ENCODE measurements around the gene ANKRD26.

ANKRD26 gene

DNA sequence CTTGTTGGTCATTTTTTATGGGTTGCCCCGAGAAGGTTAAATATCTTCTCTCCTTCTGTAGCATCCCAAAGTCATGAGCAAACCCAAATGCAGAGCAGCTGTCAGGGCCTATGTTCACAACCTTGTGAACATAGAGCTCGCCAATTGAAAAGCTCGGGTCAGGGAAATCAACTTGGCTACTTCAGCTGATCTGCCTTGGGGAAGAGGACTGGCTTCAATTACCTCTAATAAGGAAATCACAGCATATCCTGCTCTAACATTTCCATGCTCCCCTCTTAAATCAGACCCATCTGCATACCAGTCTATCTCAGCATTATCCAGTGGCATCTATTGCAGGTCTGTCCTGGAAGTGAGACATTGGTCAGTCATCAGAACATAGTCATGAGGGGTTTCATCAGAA is 105.6 kb downstream of the ANKRD26 start:
- H3K9me3 ChIP-seq (ENCODE audit: severe bottlenecking): no peaks in the 10 kb centered on the region
- no peaks in the 10 kb centered on the region for H3K4me1 ChIP-seq (ENCODE audit: insufficient read depth, poor library complexity, severe bottlenecking)
- H3K36me3 ChIP-seq (ENCODE audit: low read depth): no peaks in the 10 kb centered on the region
- no peaks in the 10 kb centered on the region for H3K27me3 ChIP-seq (ENCODE audit: insufficient read depth, poor library complexity, severe bottlenecking)
- no peak overlapping the region for H3K27ac ChIP-seq (ENCODE audit: poor library complexity, severe bottlenecking)
- TF ChIP-seq, protein P1, sequence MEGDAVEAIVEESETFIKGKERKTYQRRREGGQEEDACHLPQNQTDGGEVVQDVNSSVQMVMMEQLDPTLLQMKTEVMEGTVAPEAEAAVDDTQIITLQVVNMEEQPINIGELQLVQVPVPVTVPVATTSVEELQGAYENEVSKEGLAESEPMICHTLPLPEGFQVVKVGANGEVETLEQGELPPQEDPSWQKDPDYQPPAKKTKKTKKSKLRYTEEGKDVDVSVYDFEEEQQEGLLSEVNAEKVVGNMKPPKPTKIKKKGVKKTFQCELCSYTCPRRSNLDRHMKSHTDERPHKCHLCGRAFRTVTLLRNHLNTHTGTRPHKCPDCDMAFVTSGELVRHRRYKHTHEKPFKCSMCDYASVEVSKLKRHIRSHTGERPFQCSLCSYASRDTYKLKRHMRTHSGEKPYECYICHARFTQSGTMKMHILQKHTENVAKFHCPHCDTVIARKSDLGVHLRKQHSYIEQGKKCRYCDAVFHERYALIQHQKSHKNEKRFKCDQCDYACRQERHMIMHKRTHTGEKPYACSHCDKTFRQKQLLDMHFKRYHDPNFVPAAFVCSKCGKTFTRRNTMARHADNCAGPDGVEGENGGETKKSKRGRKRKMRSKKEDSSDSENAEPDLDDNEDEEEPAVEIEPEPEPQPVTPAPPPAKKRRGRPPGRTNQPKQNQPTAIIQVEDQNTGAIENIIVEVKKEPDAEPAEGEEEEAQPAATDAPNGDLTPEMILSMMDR (IDR thresholded peaks at IDR 0.05; ENCODE audit: poor library complexity, severe bottlenecking): no peak
- no peak overlapping the region for H3K4me3 ChIP-seq (ENCODE audit: severe bottlenecking)
- DNase-seq (ENCODE audit: low spot score): no peak
- no peak for ATAC-seq (ENCODE audit: low read depth)

DNA sequence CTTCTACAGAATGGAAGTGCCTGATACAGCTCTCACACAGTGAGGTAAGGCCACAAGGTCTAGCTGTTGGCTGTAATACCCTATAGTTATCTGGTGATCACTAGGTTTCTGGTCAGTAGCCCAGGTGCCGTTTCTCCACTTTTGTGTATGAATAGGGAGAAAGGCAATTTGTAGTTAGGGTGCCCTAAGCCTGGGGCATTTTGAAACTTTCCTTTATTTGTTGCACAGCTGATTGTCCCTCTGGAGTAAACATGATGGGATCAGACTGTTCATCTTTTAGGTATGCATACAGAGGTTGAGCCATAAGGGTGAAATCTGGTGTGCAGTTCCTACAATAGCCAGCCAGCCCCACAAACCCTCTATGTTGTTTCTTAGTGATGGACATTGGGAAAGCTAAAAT is 112.4 kb downstream of the ANKRD26 start:
- ATAC-seq (ENCODE audit: low read depth): no peak
- no peaks in the 10 kb centered on the region for H3K36me3 ChIP-seq (ENCODE audit: low read depth)
- H3K4me1 ChIP-seq (ENCODE audit: insufficient read depth, poor library complexity, severe bottlenecking): no peaks in the 10 kb centered on the region
- H3K4me3 ChIP-seq (ENCODE audit: severe bottlenecking): no peak overlapping the region
- no peak overlapping the region for H3K27ac ChIP-seq (ENCODE audit: poor library complexity, severe bottlenecking)
- no peak for DNase-seq (ENCODE audit: low spot score)
- TF ChIP-seq, protein P1 (IDR thresholded peaks at IDR 0.05; ENCODE audit: poor library complexity, severe bottlenecking): no peak
- H3K9me3 ChIP-seq (ENCODE audit: severe bottlenecking): no peaks in the 10 kb centered on the region
- no peaks in the 10 kb centered on the region for H3K27me3 ChIP-seq (ENCODE audit: insufficient read depth, poor library complexity, severe bottlenecking)

DNA sequence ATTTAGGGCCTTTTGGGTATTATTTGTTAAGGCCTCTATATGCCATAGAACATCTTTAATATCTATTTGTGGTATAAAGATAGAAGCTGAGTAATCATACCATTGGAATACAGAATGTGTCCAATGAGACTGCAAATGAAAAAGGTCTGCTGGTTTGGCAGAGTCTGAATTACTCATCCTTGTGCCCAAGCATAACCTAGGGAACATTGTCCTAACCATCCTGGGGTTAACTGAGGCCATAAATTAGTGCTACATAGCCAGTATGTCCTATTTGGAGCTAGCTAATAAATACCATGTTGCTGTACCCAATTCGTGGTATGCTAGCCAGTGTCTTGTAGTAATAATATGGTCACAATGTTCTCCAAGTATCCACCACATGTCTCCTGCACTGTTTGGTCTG is 117.1 kb downstream of the ANKRD26 start:
- no peak for ATAC-seq (ENCODE audit: low read depth)
- no peaks in the 10 kb centered on the region for H3K27me3 ChIP-seq (ENCODE audit: insufficient read depth, poor library complexity, severe bottlenecking)
- H3K27ac ChIP-seq (ENCODE audit: poor library complexity, severe bottlenecking): no peak overlapping the region
- no peak overlapping the region for H3K4me3 ChIP-seq (ENCODE audit: severe bottlenecking)
- H3K36me3 ChIP-seq (ENCODE audit: low read depth): no peaks in the 10 kb centered on the region
- no peaks in the 10 kb centered on the region for H3K9me3 ChIP-seq (ENCODE audit: severe bottlenecking)
- TF ChIP-seq, protein P1 (IDR thresholded peaks at IDR 0.05; ENCODE audit: poor library complexity, severe bottlenecking): no peak
- DNase-seq (ENCODE audit: low spot score): no peak
- no peaks in the 10 kb centered on the region for H3K4me1 ChIP-seq (ENCODE audit: insufficient read depth, poor library complexity, severe bottlenecking)

DNA sequence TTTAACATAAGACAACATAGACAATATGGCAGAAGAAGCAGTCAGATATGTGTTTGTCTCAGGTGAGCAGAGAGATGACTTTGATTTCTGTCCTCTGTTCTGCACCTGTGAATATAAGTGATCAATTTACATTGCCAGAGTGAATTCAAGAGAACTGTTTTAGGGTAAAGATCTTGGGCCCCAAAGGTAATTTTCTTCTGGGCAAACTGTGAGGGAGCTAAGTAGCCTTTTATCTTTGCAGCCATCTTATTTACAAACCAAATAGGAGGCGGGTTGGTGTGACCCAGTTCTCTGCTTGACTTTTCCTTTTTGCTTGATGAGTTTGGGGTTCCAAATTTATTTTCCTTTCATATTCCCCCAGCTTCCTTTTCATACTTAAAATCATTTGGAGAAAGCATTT is 118.2 kb downstream of the ANKRD26 start:
- H3K27me3 ChIP-seq (ENCODE audit: insufficient read depth, poor library complexity, severe bottlenecking): no peaks in the 10 kb centered on the region
- H3K4me3 ChIP-seq (ENCODE audit: severe bottlenecking): no peak overlapping the region
- H3K36me3 ChIP-seq (ENCODE audit: low read depth): no peaks in the 10 kb centered on the region
- TF ChIP-seq, protein P1 (IDR thresholded peaks at IDR 0.05; ENCODE audit: poor library complexity, severe bottlenecking): no peak
- ATAC-seq (ENCODE audit: low read depth): no peak
- H3K27ac ChIP-seq (ENCODE audit: poor library complexity, severe bottlenecking): no peak overlapping the region
- H3K9me3 ChIP-seq (ENCODE audit: severe bottlenecking): no peaks in the 10 kb centered on the region
- no peak for DNase-seq (ENCODE audit: low spot score)
- no peaks in the 10 kb centered on the region for H3K4me1 ChIP-seq (ENCODE audit: insufficient read depth, poor library complexity, severe bottlenecking)

DNA sequence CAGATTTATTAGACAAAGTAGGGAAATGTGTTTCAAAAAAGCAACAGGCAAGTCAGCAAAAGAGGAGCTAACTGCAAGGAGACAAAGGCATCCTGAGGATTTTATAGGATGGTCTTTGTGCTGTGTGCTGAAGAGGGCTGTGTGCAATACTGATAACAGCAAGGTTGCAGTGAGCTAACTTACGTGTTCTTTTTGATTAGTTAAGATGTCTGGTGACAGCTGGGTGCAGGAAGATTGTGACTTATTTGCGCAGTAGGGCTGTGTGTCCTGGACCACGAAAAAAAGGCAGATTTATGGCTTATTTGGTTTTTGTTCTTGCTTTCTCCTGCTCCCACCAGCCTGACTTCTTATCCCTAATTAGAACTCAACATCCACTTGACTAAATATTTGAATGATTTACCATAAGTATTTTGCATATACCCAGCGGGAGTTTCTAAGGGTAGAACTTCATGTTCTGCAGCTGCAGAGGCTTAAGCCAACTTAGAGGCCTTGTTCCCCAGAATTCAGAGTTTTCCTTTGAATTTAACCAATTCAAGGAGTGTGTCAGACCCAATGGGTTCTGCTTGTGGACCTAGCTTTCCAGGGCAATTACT is 119.0 kb downstream of the ANKRD26 start:
- H3K9me3 ChIP-seq (ENCODE audit: severe bottlenecking): no peaks in the 10 kb centered on the region
- ATAC-seq (ENCODE audit: low read depth) (no peak), DNase-seq (ENCODE audit: low spot score) (no peak)
- no peaks in the 10 kb centered on the region for H3K27me3 ChIP-seq (ENCODE audit: insufficient read depth, poor library complexity, severe bottlenecking)
- TF ChIP-seq, protein P1 (IDR thresholded peaks at IDR 0.05; ENCODE audit: poor library complexity, severe bottlenecking): no peak
- H3K36me3 ChIP-seq (ENCODE audit: low read depth): no peaks in the 10 kb centered on the region
- no peaks in the 10 kb centered on the region for H3K4me1 ChIP-seq (ENCODE audit: insufficient read depth, poor library complexity, severe bottlenecking)
- no peak overlapping the region for H3K27ac ChIP-seq (ENCODE audit: poor library complexity, severe bottlenecking)
- H3K4me3 ChIP-seq (ENCODE audit: severe bottlenecking): no peak overlapping the region
